Right lobe of liver (tissue), 6 donors: ENCODE data around the gene CD226. TPM values are rescaled to one million over a fixed set of nuclear protein-coding genes. Genes with fewer than 3 reads are reported as not detected.

Experiments
- ATAC-seq, 4 donors: fragments of 200-7000 bp; cut with Tn5 transposase; one replicate each; pipeline ENCODE4 v1.9.1; 2020; ENCODE audit warnings: mild to moderate bottlenecking in 4 of 4, moderate library complexity in 4 of 4
- DNase-seq, 3 donors: peaks; one replicate each; pipeline ENCODE4 v3.0.0-alpha.2; 2020
- H3K27ac ChIP-seq, 3 donors: fragments of 200-600 bp; one replicate each; pipeline ENCODE4 v1.8.0; 2022
- H3K27me3 ChIP-seq, 2 donors: fragments of 200-600 bp; one replicate each; pipeline ENCODE4 v1.8.0; 2022
- H3K36me3 ChIP-seq, 4 donors: fragments of 200-600 bp; sonication (generic) in 1 of 4; one replicate each; pipeline versions ENCODE4 v1.5.1 to v1.8.0; 2017 to 2022; ENCODE audit warnings: control low read depth in 1 of 4
- H3K4me1 ChIP-seq, 4 donors: fragments of 200-600 bp; sonication (generic) in 1 of 4; one replicate each; pipeline versions ENCODE4 v1.5.1 to v1.8.0; 2017 to 2022; ENCODE audit warnings: control low read depth in 1 of 4
- H3K4me3 ChIP-seq, 3 donors: fragments of 200-600 bp; one replicate each; pipeline ENCODE4 v1.8.0; 2022
- H3K9me3 ChIP-seq, 4 donors: fragments of 200-600 bp; sonication (generic) in 1 of 4; one replicate each; pipeline versions ENCODE4 v1.5.1 to v1.8.0; 2017 to 2022; ENCODE audit warnings: control low read depth in 1 of 4
- POLR2A ChIP-seq: fragments of 450-650 bp; IDR thresholded peaks from one replicate; pipeline ENCODE4 v1.6.1; 2017; ENCODE audit warnings: antibody characterized with exemption, mild to moderate bottlenecking
- WGBS: methylation state at CpG from one replicate; pipeline ENCODE4 v1.1.6; 2018; ENCODE audit warnings: low coverage, low lambda C conversion rate; ENCODE audit not compliant: insufficient coverage; ENCODE audit errors: missing lambda C conversion rate; 5-methylcytosine and 5-hydroxymethylcytosine counted together
- intact Hi-C, 2 donors: fragments of 100-400 bp; cut with DNase I; formaldehyde crosslinking; loops; one replicate each; pipeline versions ENCODE4 v1.11.2 to v1.14.1; 2022
- total RNA-seq, 6 experiments: library from RNA; depleted of rRNA in 2 of 6; stranded (reverse); fragments of >200 nt in 2 of 6; fragmentation: NEBNext Ultra II Directional in 3 of 6; extraction: Animal tissue kit (Norgen Biotek cat#: 25700) in 3 of 6; gene quantifications; one replicate each; pipeline versions ENCODE4 v1.1.0 to v1.2.4, GENCODE V29; 2016 to 2023
- TF ChIP-seq, protein P1 (sequence below), 4 donors: fragments of 200-600 bp in 3 of 4; fragments of 450-650 bp in 1 of 4; IDR thresholded peaks; one replicate each; pipeline versions ENCODE4 v1.5.1 to v1.8.0; 2016 to 2022; ENCODE audit warnings: antibody characterized with exemption in 4 of 4, mild to moderate bottlenecking in 2 of 4
- donor health status: DM: no; HTN: yes; CAD: no.
- donor health status: DM: no; HTN: no; CAD: no.
- donor health status: DM: no; HTN: no; CAD: no.
- donor health status: DM: no; HTN: yes; CAD: no.
- donor health status: DM: no; HTN: yes; CAD: no.

Gene CD226
- total RNA-seq, 6 experiments from 2014 or later: 0.68 to 3.8 (median 2.1) TPM

- intact Hi-C loops: no loop called here
- no peaks in the 10 kb centered on the region for H3K9me3 ChIP-seq
- no peaks in the 10 kb centered on the region for H3K36me3 ChIP-seq
- no peak overlapping the region for H3K27ac ChIP-seq
- TF ChIP-seq, protein P1, sequence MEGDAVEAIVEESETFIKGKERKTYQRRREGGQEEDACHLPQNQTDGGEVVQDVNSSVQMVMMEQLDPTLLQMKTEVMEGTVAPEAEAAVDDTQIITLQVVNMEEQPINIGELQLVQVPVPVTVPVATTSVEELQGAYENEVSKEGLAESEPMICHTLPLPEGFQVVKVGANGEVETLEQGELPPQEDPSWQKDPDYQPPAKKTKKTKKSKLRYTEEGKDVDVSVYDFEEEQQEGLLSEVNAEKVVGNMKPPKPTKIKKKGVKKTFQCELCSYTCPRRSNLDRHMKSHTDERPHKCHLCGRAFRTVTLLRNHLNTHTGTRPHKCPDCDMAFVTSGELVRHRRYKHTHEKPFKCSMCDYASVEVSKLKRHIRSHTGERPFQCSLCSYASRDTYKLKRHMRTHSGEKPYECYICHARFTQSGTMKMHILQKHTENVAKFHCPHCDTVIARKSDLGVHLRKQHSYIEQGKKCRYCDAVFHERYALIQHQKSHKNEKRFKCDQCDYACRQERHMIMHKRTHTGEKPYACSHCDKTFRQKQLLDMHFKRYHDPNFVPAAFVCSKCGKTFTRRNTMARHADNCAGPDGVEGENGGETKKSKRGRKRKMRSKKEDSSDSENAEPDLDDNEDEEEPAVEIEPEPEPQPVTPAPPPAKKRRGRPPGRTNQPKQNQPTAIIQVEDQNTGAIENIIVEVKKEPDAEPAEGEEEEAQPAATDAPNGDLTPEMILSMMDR (IDR thresholded peaks at IDR 0.05): no peak
- no peak for TF ChIP-seq POLR2A
- no peak overlapping the region for H3K4me3 ChIP-seq
- no peaks in the 10 kb centered on the region for H3K27me3 ChIP-seq
- H3K4me1 ChIP-seq: no peaks in the 10 kb centered on the region
- peak; percentile 19 to 61 (median 54) for ATAC-seq
- WGBS: 74% methylated on average over 7 of the region's 12 CpGs
- no peak for DNase-seq
These were observed 12.1 kb downstream of the CD226 start for GRCh38 chr18:69935319-69936190.

DNA sequence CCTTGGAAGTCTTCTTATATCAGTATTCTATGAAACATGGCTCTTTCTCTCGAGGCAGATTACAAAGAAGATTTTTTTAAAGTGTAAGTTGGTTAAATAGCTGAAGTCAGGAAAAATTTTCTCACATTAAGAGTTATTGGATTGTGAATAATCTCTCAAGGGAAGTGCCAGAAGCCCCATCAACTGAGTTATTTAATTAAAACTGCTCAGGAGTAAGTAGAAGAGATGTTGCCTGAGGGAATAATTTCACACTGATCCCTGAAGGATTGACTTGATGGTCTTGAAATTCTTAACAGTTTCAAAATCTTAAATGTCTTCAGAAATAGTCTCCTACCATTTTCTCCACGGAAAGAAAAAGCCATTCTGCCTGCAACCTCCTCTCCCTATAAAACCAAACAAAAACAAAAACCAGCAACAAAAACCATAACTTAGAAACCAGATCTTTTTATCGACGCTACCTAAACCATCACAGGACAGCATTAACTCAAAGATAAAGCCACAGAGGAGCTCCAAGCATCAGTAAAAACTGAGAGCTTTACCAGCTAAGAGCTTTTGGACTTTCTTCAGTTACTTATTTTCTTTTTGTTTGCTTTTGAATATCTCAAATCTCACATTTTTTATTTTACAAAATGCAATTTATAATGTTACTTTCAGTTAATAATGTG, 12.9 kb downstream of the CD226 start:
- TF ChIP-seq, protein P1 (IDR thresholded peaks at IDR 0.05): no peak
- intact Hi-C loops: no loop called here
- no peak for DNase-seq
- H3K4me1 ChIP-seq: no peaks in the 10 kb centered on the region
- H3K27me3 ChIP-seq: no peaks in the 10 kb centered on the region
- ATAC-seq: no peak
- H3K4me3 ChIP-seq: no peak overlapping the region
- no peaks in the 10 kb centered on the region for H3K36me3 ChIP-seq
- WGBS: 81% methylated on average over 4 of the region's 4 CpGs
- H3K27ac ChIP-seq: no peak overlapping the region
- no peaks in the 10 kb centered on the region for H3K9me3 ChIP-seq

DNA sequence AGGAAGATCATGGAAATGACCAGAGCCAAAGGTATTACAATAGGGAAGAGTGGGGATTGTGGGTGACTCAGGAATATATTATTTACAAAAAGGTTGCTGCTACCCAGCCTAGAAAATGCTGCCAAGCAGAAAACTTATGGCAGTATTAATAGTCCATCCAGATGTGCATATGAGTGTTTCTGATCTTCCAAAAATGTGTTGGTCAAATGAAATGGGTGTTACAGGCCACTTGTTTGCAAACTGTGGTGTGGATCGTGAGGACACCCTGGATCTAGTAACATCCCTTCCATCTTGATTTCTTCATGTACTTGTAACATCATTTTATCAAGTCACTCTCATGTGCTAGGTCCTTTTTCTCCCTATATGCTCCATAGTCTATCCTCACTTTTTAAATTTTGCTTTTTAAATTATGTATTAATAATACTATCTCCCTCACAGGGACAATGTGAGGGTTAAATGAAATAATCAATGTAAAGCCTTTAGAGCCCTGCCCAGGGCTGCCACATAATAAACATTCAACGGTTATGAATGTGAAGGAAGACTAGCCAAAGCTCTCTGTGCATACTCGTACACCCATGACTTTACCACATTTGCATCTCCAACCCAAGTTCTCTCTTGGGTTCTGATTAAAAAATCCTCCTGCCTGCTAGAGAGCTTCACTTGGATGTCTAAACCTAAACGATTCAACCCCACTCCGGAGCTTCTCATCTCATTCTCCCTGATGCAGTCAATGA, 18.5 kb downstream of the CD226 start:
- ATAC-seq: no peak
- Histone ChIP-seq H3K27me3 (no peaks in the 10 kb centered on the region), H3K36me3 (no peaks in the 10 kb centered on the region), H3K27ac (no peak overlapping the region), H3K4me1 (no peaks in the 10 kb centered on the region), H3K9me3 (no peaks in the 10 kb centered on the region), H3K4me3 (no peak overlapping the region)
- intact Hi-C loops: no loop called here
- WGBS: 87% methylated on average over 5 of the region's 5 CpGs
- no peak for DNase-seq
- TF ChIP-seq, protein P1 (IDR thresholded peaks at IDR 0.05): no peak
- TF ChIP-seq POLR2A: no peak

DNA sequence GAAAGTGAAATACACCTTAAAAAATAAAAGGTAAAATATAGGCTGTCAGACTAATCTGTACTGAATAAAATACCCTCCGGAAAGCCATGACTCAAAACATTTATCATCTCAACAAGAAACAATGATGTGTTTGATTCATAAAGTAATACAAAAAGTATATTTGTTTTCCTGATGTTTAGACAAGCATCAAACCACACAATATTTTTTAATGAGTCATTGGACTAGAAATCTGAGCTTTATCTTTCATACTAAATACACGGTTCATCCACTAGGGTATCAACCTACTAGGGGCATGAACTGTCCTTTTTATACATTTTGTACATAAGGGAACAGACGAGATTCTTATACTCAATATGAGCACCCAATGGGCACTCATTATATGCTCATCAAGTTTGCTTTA, 31.3 kb downstream of the CD226 start:
- H3K27ac ChIP-seq: no peak overlapping the region
- 88% methylated on average over 3 of the region's 3 CpGs for WGBS
- no peak overlapping the region for H3K4me3 ChIP-seq
- no peak for DNase-seq
- ATAC-seq: no peak
- H3K4me1 ChIP-seq: no peaks in the 10 kb centered on the region
- H3K27me3 ChIP-seq: no peaks in the 10 kb centered on the region
- no peaks in the 10 kb centered on the region for H3K9me3 ChIP-seq
- H3K36me3 ChIP-seq: no peaks in the 10 kb centered on the region
- intact Hi-C loops: no loop called here
- no peak for TF ChIP-seq POLR2A
- TF ChIP-seq, protein P1 (IDR thresholded peaks at IDR 0.05): no peak
